Measurements from ENCODE around the gene WFDC1.
"Not testable (repeated sequence)": the region's sequence is repeated elsewhere in the genome, so short reads cannot be mapped to it uniquely, and the experiment has no call there.

Gene WFDC1

DNA sequence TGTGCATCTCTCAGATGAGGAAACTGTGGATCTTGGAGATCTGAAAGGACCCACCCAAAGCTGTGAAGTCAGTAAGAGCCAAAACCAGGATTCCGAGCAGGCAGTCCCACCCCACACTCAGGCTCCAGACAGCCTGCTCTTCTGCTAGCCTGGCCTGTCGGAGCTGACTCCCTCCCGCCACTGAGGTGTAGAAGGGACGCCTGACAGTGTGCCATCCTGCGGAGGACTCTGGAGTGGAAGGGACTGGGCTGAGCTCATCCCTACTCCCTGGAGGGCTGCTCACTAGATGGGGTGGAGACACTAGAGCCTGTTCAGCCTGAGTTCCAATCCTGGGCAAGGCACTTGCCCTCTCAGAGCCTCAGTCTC, 36.0 kb downstream of the WFDC1 start:
- no peak for DNase-seq

DNA sequence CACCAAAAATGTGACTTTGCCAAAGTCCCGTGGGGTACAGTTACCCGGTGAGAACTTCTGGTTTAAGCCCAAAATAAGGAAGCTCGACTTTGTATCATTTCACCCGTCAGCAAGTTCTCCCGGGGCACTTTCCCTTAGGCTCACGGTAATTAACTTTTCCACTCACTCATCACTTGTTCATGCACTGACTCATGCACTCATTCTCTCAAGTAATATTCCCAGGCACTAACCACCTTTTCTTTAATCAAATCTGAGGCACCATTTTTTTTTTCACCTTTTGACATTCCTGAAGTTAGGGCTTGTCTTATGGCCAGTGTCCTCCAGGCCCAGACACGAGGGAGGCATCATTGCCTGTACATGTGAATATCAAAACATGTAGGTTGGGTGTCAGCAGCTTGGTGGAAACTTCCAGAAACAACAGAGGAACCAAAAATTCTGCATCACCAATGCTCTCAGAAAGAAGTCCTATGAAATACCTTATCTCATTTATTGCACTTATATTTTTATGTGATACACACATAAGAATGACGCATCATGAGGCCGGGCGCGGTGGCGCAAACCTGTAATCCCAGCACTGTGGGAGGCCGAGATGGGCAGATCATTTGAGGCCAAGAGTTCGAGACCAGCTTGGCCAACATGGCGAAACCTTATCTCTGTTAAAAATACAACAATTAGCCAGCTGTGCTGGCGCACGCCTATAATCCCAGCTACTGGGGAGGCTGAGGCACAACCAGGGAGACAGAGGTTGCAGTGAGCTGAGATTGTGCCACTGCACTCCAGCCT, 37.5 kb downstream of the WFDC1 start:
- DNase-seq = no peak

DNA sequence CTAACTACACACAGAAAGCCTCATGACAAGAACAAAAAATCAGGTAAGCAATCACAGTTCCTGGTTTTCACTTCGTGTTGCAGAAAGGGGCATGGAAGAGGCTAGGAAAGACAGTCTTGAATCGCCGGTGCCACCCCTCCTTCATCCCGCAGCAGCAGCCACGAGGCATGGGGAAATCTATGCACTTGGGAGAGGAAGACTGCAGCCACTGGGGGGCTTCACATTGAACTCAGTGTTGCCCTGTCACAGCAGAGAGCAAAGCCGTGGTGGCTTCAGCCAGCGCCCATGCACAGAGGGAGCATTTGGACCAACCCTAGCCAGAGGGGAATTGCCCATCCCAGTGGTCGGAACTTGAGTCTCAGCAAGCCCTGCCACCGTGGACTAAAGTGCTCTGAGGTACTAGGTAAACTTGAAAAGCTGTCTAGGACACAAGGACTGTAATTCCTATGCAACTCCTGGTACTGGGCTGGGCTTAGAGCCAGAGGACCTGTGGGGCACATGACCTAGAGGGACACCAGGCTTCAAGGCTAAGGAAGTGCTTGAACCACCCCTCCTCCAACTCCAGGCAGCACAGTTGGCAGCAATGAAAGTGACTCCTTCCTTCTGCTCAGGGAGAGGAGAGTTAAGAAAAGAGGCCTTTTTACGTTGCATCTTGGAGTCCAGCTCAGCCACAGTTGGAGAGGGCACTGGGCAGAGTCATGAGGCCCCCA, 38.5 kb downstream of the WFDC1 start:
- DNase-seq = no peak

DNA sequence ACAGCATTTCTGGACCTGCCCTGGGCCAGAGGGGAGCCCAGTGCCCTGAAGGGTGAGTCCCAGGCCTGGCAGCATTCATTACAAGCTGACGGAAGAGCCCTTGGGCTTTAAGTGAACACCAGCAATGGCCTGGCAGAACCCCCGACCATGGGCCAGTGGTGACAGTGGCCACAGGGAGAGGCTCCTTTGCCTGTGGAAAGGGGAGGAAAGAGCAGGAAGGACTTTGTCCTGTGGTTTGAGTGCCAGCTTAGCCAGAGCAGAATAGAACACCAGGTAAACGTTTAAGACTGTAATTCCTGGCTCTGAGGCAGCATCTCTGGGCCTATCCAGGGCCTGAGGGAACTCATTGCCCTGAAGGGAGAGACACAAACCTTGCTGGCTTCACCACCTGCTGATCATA, 39.4 kb downstream of the WFDC1 start:
- DNase-seq = no peak

DNA sequence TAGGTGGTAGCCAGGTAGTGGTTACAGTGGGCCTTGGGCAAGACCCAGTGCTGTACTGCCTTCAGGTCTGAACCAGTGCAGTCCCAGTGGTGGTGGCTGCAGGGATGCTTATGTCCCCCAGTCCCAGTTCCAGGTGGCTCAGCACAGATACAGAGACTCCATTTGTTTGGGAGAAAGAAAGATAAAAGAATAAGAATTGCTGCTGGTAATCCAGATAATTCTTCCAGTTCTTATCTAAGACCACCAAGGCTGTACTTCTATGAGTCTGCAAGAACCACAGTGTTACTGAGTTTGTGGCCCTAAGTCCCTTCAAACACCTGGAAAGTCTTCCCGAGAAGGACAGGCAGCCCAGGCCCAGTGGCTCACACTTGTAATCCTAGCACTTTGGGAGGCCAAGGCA, 39.8 kb downstream of the WFDC1 start:
- DNase-seq = no peak

DNA sequence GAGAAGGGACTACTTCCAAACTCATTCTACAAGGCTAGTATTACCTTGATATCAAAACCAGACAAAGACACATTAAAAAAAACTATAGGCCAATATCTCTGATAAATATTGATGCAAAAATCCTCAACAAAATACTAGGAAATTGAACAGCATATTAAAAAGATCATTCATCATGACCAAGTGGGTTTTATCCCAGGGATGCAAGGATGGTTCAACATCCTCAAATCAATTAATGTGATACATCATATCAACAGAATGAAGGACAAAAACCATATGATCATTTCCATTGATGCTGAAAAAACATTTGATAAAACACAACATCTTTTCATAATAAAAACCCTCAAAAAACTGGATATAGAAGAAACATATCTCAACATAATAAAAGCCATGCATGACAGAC, 42.6 kb downstream of the WFDC1 start:
- DNase-seq = not testable (repeated sequence)

DNA sequence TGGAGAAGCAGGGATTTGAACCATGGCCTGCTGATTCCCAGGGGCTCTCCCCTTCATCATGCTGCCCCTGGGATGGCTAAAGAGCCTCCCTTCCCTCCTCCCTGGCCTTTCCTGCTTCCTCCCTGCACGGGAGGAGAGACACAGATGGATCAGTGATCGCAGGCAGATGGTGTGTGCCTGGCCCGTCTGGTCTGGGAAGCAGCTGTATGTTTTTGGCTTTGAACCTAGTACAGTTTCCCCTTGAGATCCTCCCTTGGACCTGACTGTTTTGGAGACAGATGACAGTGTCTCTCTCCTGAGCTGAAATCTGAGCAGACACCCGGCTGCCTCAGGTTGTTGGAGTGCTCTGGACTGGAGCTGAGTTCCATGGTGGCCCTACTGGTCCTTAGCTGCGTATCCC, 44.6 kb downstream of the WFDC1 start:
- no peak for DNase-seq

DNA sequence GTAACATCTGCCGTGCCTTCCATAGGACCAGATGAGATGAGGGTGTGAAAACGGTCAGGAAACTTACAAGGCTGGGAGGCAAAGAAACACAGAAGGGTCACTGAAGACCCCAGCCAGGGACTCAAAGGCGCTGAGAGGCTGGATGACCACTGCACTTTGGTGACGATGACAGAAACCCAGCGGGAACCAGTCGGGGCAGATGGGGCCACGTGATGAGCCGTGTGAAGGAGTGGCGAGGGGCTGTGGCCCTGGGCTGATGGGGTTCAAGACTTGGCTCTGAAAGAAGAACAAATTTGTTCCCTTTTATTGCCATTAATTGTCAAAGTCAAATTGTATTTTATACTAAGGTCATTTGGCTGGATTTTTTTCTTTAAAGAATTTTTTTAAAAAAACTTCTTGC, 45.1 kb downstream of the WFDC1 start:
- no peak for DNase-seq

DNA sequence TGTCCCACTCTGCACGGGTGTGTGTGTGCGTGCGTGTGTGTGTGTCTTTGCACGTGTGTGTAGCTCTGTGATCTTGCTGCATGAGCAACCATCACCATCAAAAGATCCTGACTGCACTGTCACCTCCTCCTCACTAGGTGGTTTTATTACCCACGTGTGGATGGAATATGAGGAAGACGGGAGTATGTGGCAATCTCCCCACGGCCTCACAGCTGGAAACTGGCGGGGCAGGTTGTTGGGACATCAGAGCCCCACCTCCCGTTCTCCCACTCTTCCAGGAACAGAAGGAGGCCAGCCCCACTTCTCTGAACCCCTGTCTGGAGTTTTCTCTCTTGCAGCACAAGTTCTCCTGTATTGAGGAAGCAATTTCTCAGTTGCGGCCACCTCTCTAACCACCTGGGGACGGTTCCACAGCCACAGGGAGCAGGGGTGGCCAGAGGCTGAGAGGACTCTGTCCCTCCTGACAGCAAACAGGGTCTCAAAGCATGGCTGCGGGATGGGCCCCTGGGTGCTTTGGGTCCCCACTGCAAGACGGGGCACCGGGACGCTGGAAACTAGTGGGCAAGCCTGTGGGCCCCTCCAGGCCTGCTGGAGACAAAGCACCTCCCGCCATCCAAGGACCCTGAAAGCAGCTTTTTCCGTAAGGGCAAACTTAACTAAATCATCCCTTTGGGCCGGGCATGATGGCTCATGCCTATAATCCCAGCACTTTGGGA, 45.8 kb downstream of the WFDC1 start:
- DNase-seq = peak in 1 of 2 experiments; percentile 23

DNA sequence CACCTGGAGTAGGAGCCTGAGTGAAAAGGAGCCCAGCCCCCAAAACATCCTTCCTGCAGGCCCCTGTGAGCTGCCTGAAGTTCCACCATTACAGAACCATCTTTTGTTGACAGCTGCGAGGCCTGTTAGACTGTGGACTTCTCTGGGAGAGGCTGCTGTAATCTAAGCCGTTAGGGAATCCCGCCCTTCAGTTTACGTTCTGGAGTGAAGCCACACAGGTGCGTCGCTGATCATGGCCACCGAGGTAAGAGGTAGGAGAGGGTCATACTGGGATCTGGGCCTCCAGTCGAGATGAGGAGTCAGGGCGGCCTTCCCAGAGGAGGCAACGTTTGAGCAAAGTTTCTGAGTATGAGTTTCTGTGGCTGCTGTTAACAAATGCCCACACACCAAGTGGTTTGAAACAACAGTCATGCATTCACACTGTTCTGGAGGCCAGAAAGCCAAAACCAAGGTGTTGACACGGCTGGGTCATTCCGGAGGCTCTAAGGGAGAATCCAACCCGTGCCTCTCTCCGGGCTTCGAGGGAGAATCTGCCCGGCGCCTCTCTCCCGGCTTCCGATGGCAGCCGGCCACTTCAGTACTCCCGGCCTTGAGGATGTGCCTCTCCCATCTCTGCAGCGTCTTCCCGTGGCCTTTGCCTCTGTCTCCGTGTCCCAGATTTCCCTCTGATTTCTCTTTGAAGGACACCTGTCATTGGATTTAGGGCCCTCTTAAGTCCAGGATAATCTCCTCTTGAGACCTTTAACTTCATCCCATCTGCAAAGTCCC, 47.0 kb downstream of the WFDC1 start:
- DNase-seq = no peak

DNA sequence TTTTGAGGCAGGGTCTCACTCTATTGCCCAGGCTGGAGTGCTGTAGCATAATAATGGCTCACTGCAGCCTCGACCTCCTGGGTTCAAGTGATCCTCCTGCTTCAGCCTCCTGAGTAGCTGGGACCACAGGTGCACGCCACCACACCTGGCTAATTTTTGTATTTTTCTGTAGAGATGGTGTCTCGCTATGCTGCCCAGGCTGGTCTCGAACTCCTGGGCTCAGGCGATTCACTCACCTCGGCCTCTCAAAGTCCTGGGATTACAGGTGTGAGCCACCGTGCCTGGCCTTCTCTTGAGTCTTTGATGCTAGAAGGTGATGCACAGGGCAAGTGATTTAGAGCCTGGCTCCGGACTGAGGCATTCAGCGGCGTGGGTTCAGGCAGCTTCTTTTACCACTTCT, 49.1 kb downstream of the WFDC1 start:
- not testable (repeated sequence) for DNase-seq

DNA sequence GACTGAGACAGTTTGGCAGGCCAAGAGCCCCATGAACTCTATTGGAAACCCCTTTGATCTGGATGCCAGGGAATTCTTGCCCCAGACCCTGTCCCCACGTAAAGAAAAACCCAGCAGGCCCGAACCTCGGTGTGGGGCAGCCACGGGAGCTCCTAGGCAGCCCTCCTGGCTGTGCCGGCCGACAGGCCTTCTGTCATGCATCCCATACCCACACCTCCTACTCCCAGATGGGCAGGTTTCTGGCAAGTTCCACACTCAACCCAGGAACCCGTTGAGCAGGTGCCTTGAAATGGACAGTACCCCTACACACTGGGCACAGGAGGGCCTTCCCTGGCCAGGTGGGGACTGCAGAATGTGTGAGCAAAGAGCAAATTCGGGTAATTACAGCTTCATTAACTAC, 50.1 kb downstream of the WFDC1 start:
- no peak for DNase-seq

DNA sequence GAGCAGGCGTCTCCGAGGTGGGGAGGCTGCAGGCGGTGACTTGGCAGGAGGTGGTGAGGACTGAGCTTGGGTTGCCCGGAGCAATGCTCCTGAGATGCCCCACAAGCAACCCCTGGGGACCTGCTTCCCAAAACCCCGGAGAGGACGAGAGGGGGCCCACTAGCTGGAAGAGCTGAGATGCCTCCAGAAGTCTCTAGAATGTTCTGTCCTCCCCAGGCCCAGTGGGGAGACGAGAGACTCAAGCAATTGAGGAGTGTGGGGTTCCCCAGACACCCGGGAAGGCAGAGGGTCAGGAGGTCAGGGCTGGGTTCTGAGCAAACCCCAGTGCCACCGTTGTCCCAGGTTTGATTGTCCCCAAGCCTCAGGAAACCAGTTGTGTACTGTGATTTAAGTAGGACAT, 52.5 kb downstream of the WFDC1 start:
- DNase-seq = no peak

DNA sequence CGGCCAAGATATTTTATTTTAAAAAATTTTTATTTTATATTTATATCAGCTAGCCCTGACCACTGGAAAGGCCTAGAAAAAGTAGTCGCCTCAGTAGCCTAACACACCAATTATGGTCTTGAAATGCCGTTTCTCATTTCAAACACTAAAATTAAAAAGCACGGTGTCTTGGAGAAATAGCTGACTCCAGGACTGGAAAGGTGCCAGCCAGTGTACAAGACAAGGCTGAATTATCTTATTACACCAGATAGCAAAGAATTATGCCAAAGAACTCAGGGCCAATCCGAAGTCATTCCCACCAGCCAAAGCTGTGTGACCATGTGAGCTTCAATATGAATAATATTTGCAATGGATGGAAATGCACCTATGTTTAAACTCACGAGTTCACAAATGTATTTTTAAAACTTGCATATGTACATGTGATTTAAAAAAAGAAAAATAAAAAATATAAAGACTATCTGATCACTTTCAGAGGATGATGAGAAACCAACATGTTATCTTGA, 53.8 kb downstream of the WFDC1 start:
- no peak for DNase-seq

DNA sequence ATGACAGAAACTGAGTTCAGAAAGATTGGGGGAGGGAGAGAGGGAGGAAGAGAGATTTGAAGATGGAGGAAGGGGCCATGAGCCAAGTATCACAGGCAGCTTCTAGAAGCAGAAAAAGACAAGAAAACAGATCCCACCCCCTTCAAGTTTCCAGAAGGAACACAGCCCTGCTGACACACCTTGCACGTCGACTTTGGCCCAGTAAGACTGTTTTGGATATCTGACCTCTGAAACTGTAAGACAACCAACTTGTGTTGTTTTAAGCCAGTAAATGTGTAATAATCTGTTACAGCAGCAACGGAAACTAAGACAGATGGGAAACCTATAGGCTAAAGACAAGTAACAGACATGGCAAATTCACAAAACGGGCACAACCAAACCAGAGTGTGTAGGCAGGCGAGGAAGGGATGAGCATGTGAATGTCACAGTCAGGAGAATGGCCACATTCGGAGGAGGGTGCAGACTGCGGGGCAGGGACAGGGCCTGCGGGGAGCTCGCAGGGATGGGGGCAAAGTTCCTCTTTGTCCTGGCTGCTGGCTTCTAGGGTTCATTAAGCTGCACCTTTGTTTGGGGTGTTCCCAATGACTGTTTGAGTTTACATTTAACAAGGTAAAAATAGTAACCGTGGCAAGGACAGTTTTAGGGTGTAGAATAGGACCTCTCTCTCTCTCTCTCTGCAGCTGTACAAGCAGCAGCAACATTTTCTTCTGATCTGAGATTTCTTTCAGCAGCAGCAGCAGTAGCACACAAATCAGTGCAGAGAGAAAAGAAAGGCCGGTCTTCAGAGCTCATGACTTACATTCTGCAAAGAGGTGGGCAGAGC, 55.4 kb downstream of the WFDC1 start:
- no peak for DNase-seq

DNA sequence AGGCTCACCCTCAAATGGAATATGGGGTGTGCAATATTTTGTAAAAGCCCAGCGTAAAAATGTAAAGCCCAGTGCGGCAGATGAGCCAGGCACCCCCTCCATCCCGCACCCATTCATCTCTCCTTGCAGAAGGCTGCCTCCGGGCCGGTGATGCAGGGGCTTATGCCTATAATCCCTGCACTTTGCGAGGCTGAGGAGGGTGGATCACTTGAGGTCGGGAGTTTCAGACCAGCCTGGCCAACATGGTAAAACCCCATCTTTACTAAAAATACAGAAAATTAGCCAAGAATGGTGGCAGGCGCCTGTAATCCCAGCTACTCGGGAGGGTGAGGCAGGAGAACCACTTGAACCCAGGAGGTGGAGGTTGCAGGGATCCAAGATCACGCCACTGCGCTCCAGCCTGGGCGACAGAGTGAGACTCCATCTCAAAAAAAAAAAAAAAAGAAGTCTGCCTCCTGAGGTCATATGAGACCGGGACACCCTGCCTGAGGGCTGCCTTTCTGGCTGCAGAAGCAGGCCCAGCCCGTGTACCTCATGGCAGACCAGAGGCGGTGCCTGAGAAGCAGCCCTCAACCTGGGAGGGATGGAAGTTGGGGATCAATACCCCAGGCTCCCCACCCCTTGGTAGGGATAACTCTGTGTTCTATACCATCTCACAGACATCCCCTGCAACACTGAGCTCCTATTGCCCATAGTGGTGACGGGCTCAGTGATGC, 56.2 kb downstream of the WFDC1 start:
- DNase-seq = no peak

DNA sequence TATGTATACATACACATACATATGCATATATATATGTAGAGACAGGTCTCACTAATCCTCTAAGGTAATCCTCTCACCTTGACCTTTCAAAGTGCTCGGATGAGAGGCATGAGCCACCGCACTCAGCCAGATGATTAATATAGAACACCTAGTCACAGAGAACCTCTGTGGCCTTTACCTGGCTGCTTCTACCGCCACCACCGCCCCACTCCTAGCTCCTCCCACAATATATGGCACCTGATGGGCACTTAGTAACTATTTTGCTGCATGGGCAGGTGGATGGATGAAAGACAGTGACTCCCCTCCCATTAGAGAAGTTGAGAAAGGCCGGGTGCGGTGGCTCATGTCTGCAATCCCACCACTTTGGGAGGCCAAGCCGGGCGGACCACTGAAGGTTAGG, 57.0 kb downstream of the WFDC1 start:
- no peak for DNase-seq

DNA sequence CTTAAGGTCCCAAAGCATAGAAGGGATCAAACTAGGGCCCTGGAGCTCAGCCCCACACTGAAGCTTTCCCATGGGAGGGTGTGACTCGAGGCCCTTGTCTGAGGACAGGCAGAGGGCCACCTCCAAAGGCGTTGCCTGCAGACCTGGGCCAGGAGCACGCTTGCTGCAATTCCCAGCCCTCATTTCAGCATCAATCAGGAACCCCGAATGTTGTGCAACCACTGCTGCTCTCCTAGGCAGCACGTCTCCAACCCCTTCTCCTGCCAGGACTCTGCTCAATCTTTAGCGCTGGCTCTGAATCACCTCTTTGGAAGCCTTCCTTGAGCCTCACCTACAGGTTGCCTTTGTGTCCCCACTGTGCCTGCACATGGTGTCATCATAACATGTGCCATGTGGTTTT, 59.6 kb downstream of the WFDC1 start:
- no peak for DNase-seq

DNA sequence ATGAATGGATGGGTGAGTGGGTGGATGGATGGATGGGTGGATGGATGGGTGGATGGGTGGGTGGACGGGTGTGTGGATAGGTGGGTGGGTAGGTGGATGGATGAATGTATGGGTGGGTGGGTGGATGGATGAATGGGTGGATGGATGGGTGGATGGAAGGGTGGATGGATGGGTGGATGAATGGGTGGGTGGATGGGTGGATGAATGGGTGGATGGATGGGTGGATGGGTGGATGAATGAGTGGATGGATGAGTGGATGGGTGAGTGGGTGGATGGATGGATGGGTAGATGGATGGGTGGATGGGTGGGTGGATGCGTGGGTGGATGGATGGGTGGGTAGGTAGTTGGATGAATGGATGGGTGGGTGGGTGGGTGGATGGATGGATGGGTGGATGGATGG, 60.5 kb downstream of the WFDC1 start:
- no peak for DNase-seq

DNA sequence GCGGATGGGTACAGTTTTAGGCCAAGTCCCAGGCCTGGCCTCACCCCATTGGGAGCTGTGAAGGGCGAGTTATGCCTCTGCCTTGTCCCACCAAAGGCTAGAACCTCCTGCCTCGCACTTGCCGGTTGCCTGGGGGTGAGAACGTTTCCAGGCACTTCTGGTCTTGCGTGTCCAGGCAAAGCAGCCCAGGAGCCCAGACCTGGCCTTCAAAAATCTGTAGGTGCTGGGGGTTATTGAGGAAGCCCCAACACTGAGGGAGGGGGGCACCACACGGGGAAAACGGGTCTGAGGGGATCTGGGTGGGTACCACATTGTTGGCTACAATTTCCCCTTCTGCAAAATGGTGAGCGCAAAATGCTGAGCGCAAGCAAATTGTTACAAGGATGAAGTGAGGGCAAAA, 61.5 kb downstream of the WFDC1 start:
- no peak for DNase-seq

DNA sequence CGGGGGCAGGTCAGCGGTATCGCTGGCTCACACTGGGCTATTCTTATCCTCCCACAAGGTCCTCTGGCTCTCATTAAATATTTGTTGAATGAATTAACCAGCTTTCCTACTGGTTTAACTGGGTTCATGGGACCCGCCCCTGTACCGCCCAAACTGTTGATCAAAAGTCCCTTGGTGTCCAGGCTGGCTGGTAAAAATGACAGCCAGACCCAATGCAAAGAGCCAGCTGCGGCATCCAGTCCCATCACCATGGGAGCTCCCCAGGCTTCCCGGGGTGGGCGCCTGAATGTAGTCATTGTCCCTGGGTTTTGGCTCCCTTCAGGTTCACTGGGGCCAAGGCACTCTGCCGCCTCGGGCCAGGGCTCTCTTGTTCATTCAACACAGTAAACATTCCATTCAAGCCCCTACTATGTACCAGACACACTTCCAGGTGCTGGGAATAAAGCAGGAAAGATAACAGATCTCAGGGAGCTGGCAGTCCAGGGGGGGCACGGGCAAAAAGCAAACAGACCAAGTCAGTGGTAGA, 62.0 kb downstream of the WFDC1 start:
- DNase-seq = no peak

Measured in AML-193 (cell line).